ENCODE results near the gene RMDN2. TPM values are rescaled to one million over a fixed set of nuclear protein-coding genes. Genes with fewer than 3 reads are reported as not detected.

RMDN2 gene
- total RNA-seq, 1 donor from 2014 or later: 9.0 TPM

- H3K27ac Mint-ChIP-seq: no peak overlapping the region
Observed at GRCh38 chr2:38032946-38033345, 107.9 kb downstream of the RMDN2 start.

GRCh38 chr2:38033646-38034045, 108.6 kb downstream of the RMDN2 start:
- peaks cover 16% of the 10 kb centered on the region for H3K4me1 Mint-ChIP-seq
- no peak overlapping the region for H3K27ac Mint-ChIP-seq
- no peak overlapping the region for H3K4me3 Mint-ChIP-seq
- no peak for DNase-seq (ENCODE audit: low spot score in 2 of 2, unreplicated experiment in 2 of 2)
- no peaks in the 10 kb centered on the region for H3K36me3 Mint-ChIP-seq
- H3K27me3 Mint-ChIP-seq (ENCODE audit: low read depth): peaks cover 19% of the 10 kb centered on the region
- no peak for TF ChIP-seq CTCF (IDR thresholded peaks at IDR 0.05; ENCODE audit: unreplicated experiment)
- H3K9me3 Mint-ChIP-seq: no peaks in the 10 kb centered on the region

More at GRCh38 chr2:38032946-38033345, 107.9 kb downstream of the RMDN2 start:
- Mint-ChIP-seq H3K9me3 (no peaks in the 10 kb centered on the region), H3K4me3 (no peak overlapping the region), H3K4me1 (peaks cover 11% of the 10 kb centered on the region), H3K36me3 (no peaks in the 10 kb centered on the region), H3K27me3 (ENCODE audit: low read depth) (peaks cover 14% of the 10 kb centered on the region)
- no peak for TF ChIP-seq CTCF (IDR thresholded peaks at IDR 0.05; ENCODE audit: unreplicated experiment)
- DNase-seq (ENCODE audit: low spot score in 2 of 2, unreplicated experiment in 2 of 2): no peak

GRCh38 chr2:38035968-38036367, 110.9 kb downstream of the RMDN2 start:
- Mint-ChIP-seq H3K4me3 (no peak overlapping the region), H3K9me3 (peaks cover 5% of the 10 kb centered on the region), H3K27me3 (ENCODE audit: low read depth) (peaks cover 19% of the 10 kb centered on the region), H3K36me3 (no peaks in the 10 kb centered on the region), H3K4me1 (peaks cover 16% of the 10 kb centered on the region), H3K27ac (no peak overlapping the region)
- DNase-seq (ENCODE audit: low spot score in 2 of 2, unreplicated experiment in 2 of 2): no peak
- TF ChIP-seq CTCF (IDR thresholded peaks at IDR 0.05; ENCODE audit: unreplicated experiment): no peak

GRCh38 chr2:38037325-38037724, 112.2 kb downstream of the RMDN2 start:
- Mint-ChIP-seq H3K27me3 (ENCODE audit: low read depth) (peaks cover 19% of the 10 kb centered on the region), H3K27ac (no peak overlapping the region), H3K4me1 (peaks cover 16% of the 10 kb centered on the region), H3K9me3 (peaks cover 18% of the 10 kb centered on the region), H3K4me3 (no peak overlapping the region), H3K36me3 (no peaks in the 10 kb centered on the region)
- TF ChIP-seq CTCF (IDR thresholded peaks at IDR 0.05; ENCODE audit: unreplicated experiment): no peak
- no peak for DNase-seq (ENCODE audit: low spot score in 2 of 2, unreplicated experiment in 2 of 2)

- Mint-ChIP-seq H3K4me1 (peaks cover 16% of the 10 kb centered on the region), H3K36me3 (peaks cover 4% of the 10 kb centered on the region), H3K27ac (peak overlapping the region; percentile 6), H3K9me3 (peaks cover 24% of the 10 kb centered on the region), H3K4me3 (peak overlapping the region; percentile 65), H3K27me3 (ENCODE audit: low read depth) (peaks cover 19% of the 10 kb centered on the region)
- DNase-seq (ENCODE audit: low spot score in 2 of 2, unreplicated experiment in 2 of 2): no peak
- no peak for TF ChIP-seq CTCF (IDR thresholded peaks at IDR 0.05; ENCODE audit: unreplicated experiment)
Observed at GRCh38 chr2:38037757-38038621, 112.9 kb downstream of the RMDN2 start.

Data from mesothelial cell of epicardium (in vitro differentiated cells).